Fibroblast of skin of scalp (primary cell): ENCODE measurements around the gene NAGK.

Experiments used
- DNase-seq: peaks from one replicate; pipeline ENCODE4 v3.0.0-alpha.2; 2013

Gene NAGK

GRCh38 chr2:71113843-71114242 is 45.4 kb downstream of the NAGK start:
- no peak for DNase-seq

- DNase-seq, result no peak
These were observed 48.6 kb downstream of the NAGK start for GRCh38 chr2:71117063-71117462.

- DNase-seq, result no peak
These were observed 51.7 kb downstream of the NAGK start for GRCh38 chr2:71120195-71120594.

- DNase-seq, result no peak
These were observed 53.0 kb downstream of the NAGK start for GRCh38 chr2:71121479-71121878.

GRCh38 chr2:71122387-71123298 is 54.2 kb downstream of the NAGK start:
- DNase-seq, result no peak

- no peak for DNase-seq
These were observed 57.3 kb downstream of the NAGK start for GRCh38 chr2:71125506-71126294.

GRCh38 chr2:71126957-71127356 is 58.5 kb downstream of the NAGK start:
- no peak for DNase-seq
